ENCODE data around the gene PRMT7. TPM values are rescaled to one million over a fixed set of nuclear protein-coding genes. Genes with fewer than 3 reads are reported as not detected.

Gene PRMT7
- total RNA-seq, 1 experiment from 2014 or later = 49.4 TPM

- peaks cover 13% of the 10 kb centered on the region for H3K36me3 Mint-ChIP-seq (ENCODE audit: insufficient read depth, unreplicated experiment)
- intact Hi-C loops (cut with micrococcal nuclease; ENCODE audit: unreplicated experiment) = no loop called here
- no peaks in the 10 kb centered on the region for H3K4me1 Mint-ChIP-seq (ENCODE audit: low read depth, unreplicated experiment)
- no peak for TF ChIP-seq CTCF (IDR thresholded peaks at IDR 0.05; ENCODE audit: unreplicated experiment)
- no peaks in the 10 kb centered on the region for H3K9me3 Mint-ChIP-seq (ENCODE audit: low read depth, unreplicated experiment)
- CTCF ChIA-PET = no interaction called here
- no peak overlapping the region for H3K4me3 Mint-ChIP-seq (ENCODE audit: low read depth, unreplicated experiment)
- BruUV-seq (replicated peaks) = no TSS peak
- no peak for DNase-seq
- H3K27ac Mint-ChIP-seq (ENCODE audit: unreplicated experiment) = no peak overlapping the region
- no peaks in the 10 kb centered on the region for H3K27me3 Mint-ChIP-seq (ENCODE audit: unreplicated experiment)
Measured at GRCh38 chr16:68282064-68282452, 28.8 kb upstream of the PRMT7 start.

GRCh38 chr16:68283346-68283745 lies 27.5 kb upstream of the PRMT7 start:
- intact Hi-C loops (cut with micrococcal nuclease; ENCODE audit: unreplicated experiment) = no loop called here
- peaks cover 19% of the 10 kb centered on the region for H3K36me3 Mint-ChIP-seq (ENCODE audit: insufficient read depth, unreplicated experiment)
- no TSS peak for BruUV-seq (replicated peaks)
- no peak for TF ChIP-seq CTCF (IDR thresholded peaks at IDR 0.05; ENCODE audit: unreplicated experiment)
- H3K9me3 Mint-ChIP-seq (ENCODE audit: low read depth, unreplicated experiment) = no peaks in the 10 kb centered on the region
- no peak for DNase-seq
- no peaks in the 10 kb centered on the region for H3K27me3 Mint-ChIP-seq (ENCODE audit: unreplicated experiment)
- H3K4me1 Mint-ChIP-seq (ENCODE audit: low read depth, unreplicated experiment) = no peaks in the 10 kb centered on the region
- no peak overlapping the region for H3K4me3 Mint-ChIP-seq (ENCODE audit: low read depth, unreplicated experiment)
- CTCF ChIA-PET = interaction anchor here (0.6 kb wide), 1 partner anchor 243 kb away, joined by 3 read pairs; no protein-coding TSS in a partner anchor
- H3K27ac Mint-ChIP-seq (ENCODE audit: unreplicated experiment) = no peak overlapping the region

GRCh38 chr16:68283801-68284598 lies 26.8 kb upstream of the PRMT7 start:
- Mint-ChIP-seq H3K4me1 (ENCODE audit: low read depth, unreplicated experiment) (no peaks in the 10 kb centered on the region), H3K9me3 (ENCODE audit: low read depth, unreplicated experiment) (no peaks in the 10 kb centered on the region), H3K4me3 (ENCODE audit: low read depth, unreplicated experiment) (no peak overlapping the region), H3K36me3 (ENCODE audit: insufficient read depth, unreplicated experiment) (peaks cover 19% of the 10 kb centered on the region), H3K27ac (ENCODE audit: unreplicated experiment) (no peak overlapping the region), H3K27me3 (ENCODE audit: unreplicated experiment) (no peaks in the 10 kb centered on the region)
- no TSS peak for BruUV-seq (replicated peaks)
- CTCF ChIA-PET = interaction anchor here (0.6 kb wide), 2 partner anchors 19 to 244 kb away, joined by 3 to 4 read pairs; no protein-coding TSS in a partner anchor
- DNase-seq = no peak
- no peak for TF ChIP-seq CTCF (IDR thresholded peaks at IDR 0.05; ENCODE audit: unreplicated experiment)
- intact Hi-C loops (cut with micrococcal nuclease; ENCODE audit: unreplicated experiment) = loop anchor here (1.0 kb wide), 1 partner anchor 18 kb away; no protein-coding TSS in a partner anchor

GRCh38 chr16:68284847-68285246 lies 26.0 kb upstream of the PRMT7 start:
- Mint-ChIP-seq H3K36me3 (ENCODE audit: insufficient read depth, unreplicated experiment) (peaks cover 19% of the 10 kb centered on the region), H3K9me3 (ENCODE audit: low read depth, unreplicated experiment) (no peaks in the 10 kb centered on the region), H3K4me1 (ENCODE audit: low read depth, unreplicated experiment) (no peaks in the 10 kb centered on the region), H3K4me3 (ENCODE audit: low read depth, unreplicated experiment) (no peak overlapping the region), H3K27me3 (ENCODE audit: unreplicated experiment) (no peaks in the 10 kb centered on the region), H3K27ac (ENCODE audit: unreplicated experiment) (no peak overlapping the region)
- no peak for DNase-seq
- BruUV-seq (replicated peaks) = no TSS peak
- intact Hi-C loops (cut with micrococcal nuclease; ENCODE audit: unreplicated experiment) = loop anchor here (1.0 kb wide), 1 partner anchor 19 kb away; no protein-coding TSS in a partner anchor
- TF ChIP-seq CTCF (IDR thresholded peaks at IDR 0.05; ENCODE audit: unreplicated experiment) = no peak
- CTCF ChIA-PET = interaction anchor here (0.6 kb wide), 1 partner anchor 20 kb away, joined by 4 read pairs; no protein-coding TSS in a partner anchor

Measured in Calu3 (cell line).